GM21825 (cell line): ENCODE measurements around the gene C4orf51.
A peak's percentile ranks its signal among the peaks of the same experiment; 100 is the strongest.

Experiments used
- ATAC-seq: cut with Tn5 transposase; IDR thresholded peaks from one replicate; pipeline ENCODE4 v1.9.1; 2021; ENCODE audit warnings: mild to moderate bottlenecking, moderate library complexity; ENCODE audit not compliant: unreplicated experiment

The C4orf51 gene

GRCh38 chr4:145709336-145709735 is 29.4 kb downstream of the C4orf51 start:
- ATAC-seq = no peak

- ATAC-seq = peak; percentile 77
These were observed 29.9 kb downstream of the C4orf51 start for GRCh38 chr4:145709843-145710242.

GRCh38 chr4:145716200-145716599 is 36.3 kb downstream of the C4orf51 start:
- ATAC-seq = no peak

GRCh38 chr4:145716661-145717200 is 36.8 kb downstream of the C4orf51 start:
- ATAC-seq = no peak

GRCh38 chr4:145719752-145720624 is 40.0 kb downstream of the C4orf51 start:
- peak; percentile 62 for ATAC-seq

- ATAC-seq = peak; percentile 27
These were observed 40.7 kb downstream of the C4orf51 start for GRCh38 chr4:145720656-145721055.

GRCh38 chr4:145722561-145722960 is 42.6 kb downstream of the C4orf51 start:
- ATAC-seq = no peak

GRCh38 chr4:145723336-145723735 is 43.4 kb downstream of the C4orf51 start:
- ATAC-seq = no peak

- ATAC-seq = no peak
These were observed 50.1 kb downstream of the C4orf51 start for GRCh38 chr4:145730026-145730425.

GRCh38 chr4:145731028-145731427 is 51.1 kb downstream of the C4orf51 start:
- ATAC-seq = no peak

- ATAC-seq = no peak
These were observed 52.3 kb downstream of the C4orf51 start for GRCh38 chr4:145732001-145732815.

- peak; percentile 92 for ATAC-seq
These were observed 53.2 kb downstream of the C4orf51 start for GRCh38 chr4:145732895-145733880.

- no peak for ATAC-seq
These were observed 54.1 kb downstream of the C4orf51 start for GRCh38 chr4:145734031-145734430.

- ATAC-seq = no peak
These were observed 54.8 kb downstream of the C4orf51 start for GRCh38 chr4:145734576-145735346.

GRCh38 chr4:145735347-145735675 is 55.4 kb downstream of the C4orf51 start:
- no peak for ATAC-seq

GRCh38 chr4:145735827-145736226 is 55.9 kb downstream of the C4orf51 start:
- ATAC-seq = no peak

- ATAC-seq = no peak
These were observed 56.4 kb downstream of the C4orf51 start for GRCh38 chr4:145736241-145736831.

- no peak for ATAC-seq
These were observed 59.9 kb downstream of the C4orf51 start for GRCh38 chr4:145739845-145740244.

- no peak for ATAC-seq
These were observed 60.9 kb downstream of the C4orf51 start for GRCh38 chr4:145740806-145741205.
